AG04450 (cell line): ENCODE data around the gene MED12L. TPM values are rescaled to one million over a fixed set of nuclear protein-coding genes. Genes with fewer than 3 reads are reported as not detected.

ENCODE experiments used
- CTCF ChIA-PET: fragments of 300-600, 350-600 bp; formaldehyde crosslinking; extraction: SDS; loops from one replicate; lab custom pipeline; 2022; ENCODE audit warnings: antibody characterized with exemption, inconsistent platforms; lab: Charles Lee
- POLR2A ChIA-PET: fragments of 350-600 bp; formaldehyde crosslinking; extraction: SDS; loops from one replicate; lab custom pipeline; 2021; ENCODE audit warnings: antibody characterized with exemption, inconsistent platforms; lab: Yijun Ruan, JAX
- DNase-seq: peaks from one replicate; pipeline ENCODE4 v3.0.0-alpha.2; 2011; ENCODE audit warnings: low read depth, low spot score
- H3K27ac ChIP-seq: one replicate; pipeline ENCODE4 v1.5.1; 2012; ENCODE audit warnings: low read depth, low read length, control low read depth
- H3K27me3 ChIP-seq: one replicate; pipeline ENCODE4 v1.6.0; 2012; ENCODE audit warnings: low read length; ENCODE audit not compliant: control insufficient read depth, insufficient read depth
- H3K4me3 ChIP-seq: 2 replicates; pipeline ENCODE4 v1.5.1; 2011; ENCODE audit warnings: mild to moderate bottlenecking, low read depth, low read length, control low read depth
- H3K9me3 ChIP-seq: 2 replicates; pipeline ENCODE4 v1.5.1; 2012; ENCODE audit warnings: low read length; ENCODE audit not compliant: control insufficient read depth, insufficient read depth
- polyA plus RNA-seq: library from polyadenylated mRNA; depleted of rRNA; stranded (reverse); fragments of >200 nt; gene quantifications from 2 replicates; pipeline ENCODE4 v1.2.3, GENCODE V29; 2011
- TF ChIP-seq, protein P1 (sequence below): IDR thresholded peaks from 2 replicates; pipeline ENCODE4 v1.5.1; 2011; ENCODE audit warnings: low read depth, low read length, control low read depth, inconsistent platforms

MED12L gene
- polyA plus RNA-seq, 1 experiment: 0.26 TPM

DNA sequence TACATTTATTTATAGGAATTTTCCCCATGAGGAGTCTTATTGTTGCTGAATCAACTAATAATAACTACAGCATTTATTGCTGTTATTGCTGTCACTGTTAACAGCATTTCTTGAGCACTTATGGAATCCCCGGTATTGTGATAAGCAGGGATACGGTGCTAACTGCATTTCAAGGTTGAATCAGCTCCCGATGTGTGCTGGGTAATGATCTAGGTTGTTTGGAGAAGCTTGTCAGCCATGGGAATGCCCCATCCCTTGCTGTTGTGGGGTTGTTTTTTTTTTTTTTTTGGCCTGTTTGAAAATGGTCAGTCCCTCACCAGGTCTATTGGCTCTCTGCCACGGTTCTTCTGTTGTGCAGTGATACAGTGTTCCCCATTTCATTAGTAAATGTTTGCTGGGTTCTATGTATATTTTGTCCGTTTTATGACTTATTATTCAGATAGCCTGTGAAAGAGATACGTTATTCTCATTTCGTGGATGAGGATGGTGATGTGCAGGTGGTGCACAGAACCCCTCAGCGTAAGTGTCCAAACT lies 48.5 kb downstream of the MED12L start:
- peaks cover 10% of the 10 kb centered on the region for H3K27me3 ChIP-seq
- ChIA-PET POLR2A (no interaction called here), CTCF (no interaction called here)
- no peak overlapping the region for H3K4me3 ChIP-seq
- TF ChIP-seq, protein P1, sequence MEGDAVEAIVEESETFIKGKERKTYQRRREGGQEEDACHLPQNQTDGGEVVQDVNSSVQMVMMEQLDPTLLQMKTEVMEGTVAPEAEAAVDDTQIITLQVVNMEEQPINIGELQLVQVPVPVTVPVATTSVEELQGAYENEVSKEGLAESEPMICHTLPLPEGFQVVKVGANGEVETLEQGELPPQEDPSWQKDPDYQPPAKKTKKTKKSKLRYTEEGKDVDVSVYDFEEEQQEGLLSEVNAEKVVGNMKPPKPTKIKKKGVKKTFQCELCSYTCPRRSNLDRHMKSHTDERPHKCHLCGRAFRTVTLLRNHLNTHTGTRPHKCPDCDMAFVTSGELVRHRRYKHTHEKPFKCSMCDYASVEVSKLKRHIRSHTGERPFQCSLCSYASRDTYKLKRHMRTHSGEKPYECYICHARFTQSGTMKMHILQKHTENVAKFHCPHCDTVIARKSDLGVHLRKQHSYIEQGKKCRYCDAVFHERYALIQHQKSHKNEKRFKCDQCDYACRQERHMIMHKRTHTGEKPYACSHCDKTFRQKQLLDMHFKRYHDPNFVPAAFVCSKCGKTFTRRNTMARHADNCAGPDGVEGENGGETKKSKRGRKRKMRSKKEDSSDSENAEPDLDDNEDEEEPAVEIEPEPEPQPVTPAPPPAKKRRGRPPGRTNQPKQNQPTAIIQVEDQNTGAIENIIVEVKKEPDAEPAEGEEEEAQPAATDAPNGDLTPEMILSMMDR: no peak
- H3K9me3 ChIP-seq: no peaks in the 10 kb centered on the region
- DNase-seq: no peak
- no peak overlapping the region for H3K27ac ChIP-seq

DNA sequence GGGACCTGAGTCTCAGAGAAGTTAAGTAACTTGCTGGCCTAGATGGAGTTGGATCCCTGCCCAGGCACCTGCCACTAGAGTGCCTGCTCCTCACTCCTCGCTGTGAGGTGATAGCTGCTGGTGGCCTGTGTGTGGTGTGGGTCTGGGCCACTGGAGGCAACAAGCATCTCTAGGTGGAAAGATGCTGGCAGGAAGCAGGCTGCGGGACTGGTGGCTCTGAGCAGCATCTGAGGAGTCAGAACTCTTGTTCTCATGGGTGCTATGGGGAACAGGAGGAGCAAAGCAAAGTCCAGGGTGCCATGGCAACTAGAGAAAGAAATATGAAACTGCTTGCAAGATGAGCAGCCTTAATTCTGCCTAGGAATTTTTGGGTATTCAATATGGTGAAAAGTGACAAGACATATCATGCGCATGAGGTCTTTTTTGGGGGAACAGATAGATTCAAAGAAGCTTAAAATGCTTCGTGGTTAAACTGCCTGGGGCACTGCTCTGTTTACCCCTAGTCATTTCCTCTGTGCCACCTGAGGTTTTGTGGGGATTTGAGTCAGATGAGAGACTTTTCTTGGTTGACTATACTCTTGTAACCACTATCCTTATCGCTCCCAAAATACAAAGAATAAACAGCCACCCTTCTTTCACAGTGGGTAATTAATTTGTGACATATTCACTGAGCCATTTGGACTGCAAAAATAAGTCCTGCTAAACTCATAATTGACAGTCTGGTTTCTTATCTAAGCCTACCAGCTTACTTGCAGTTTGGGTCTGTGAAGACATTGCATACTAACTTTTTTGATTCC lies 50.3 kb downstream of the MED12L start:
- DNase-seq: no peak
- H3K27ac ChIP-seq: no peak overlapping the region
- CTCF ChIA-PET: no interaction called here
- H3K9me3 ChIP-seq: no peaks in the 10 kb centered on the region
- TF ChIP-seq, protein P1: no peak
- peaks cover 10% of the 10 kb centered on the region for H3K27me3 ChIP-seq
- POLR2A ChIA-PET: no interaction called here
- H3K4me3 ChIP-seq: no peak overlapping the region

DNA sequence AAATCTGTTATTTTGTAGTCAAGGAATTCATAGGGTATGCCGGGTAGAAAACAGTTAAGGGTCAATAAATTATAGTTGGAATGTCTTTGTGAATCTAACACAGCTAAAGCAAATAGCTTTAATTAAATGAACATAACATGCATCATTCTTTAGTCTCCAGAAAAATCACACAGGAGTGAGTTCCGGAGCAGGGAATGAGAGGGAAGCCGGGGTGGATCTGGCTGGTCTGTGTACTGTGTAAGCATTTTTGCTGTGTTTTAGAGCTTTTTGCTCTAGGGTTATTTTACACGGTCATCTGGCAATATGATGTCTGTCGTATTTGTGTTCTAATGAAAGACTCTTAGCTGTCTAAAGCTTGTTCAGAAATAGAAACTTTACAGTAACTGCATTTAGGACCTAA lies 57.5 kb downstream of the MED12L start:
- ChIA-PET POLR2A (interaction anchor here (1.6 kb wide), 1 partner anchor 380 kb away, joined by 4 read pairs; the partner anchor contains the start of gene SIAH2), CTCF (interaction anchor here (0.6 to 3.4 kb wide), 7 partner anchors 13 to 1126 kb away, joined by 3 to 38 read pairs (median 5); no protein-coding TSS in a partner anchor)

DNA sequence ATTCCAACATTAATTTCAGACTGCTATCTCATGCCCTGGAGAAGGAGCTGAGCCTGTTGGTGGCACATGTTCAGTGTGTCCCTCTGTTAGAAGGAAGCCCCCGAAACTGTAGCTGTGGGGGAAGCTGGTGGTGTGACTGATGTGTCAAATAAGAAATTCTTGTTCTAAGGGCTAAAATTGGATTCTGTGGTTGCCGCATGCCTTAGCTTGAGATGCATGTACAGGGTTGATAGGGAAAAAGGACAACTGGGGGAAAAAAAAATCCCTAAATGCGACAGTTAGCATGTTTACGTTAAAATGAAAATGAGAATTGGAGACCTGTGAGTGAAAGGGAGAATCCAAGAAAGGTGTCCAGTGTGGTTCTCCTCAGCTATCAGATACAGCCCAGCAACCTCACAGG lies 58.6 kb downstream of the MED12L start:
- Histone ChIP-seq H3K9me3 (no peaks in the 10 kb centered on the region), H3K4me3 (no peak overlapping the region), H3K27ac (no peak overlapping the region), H3K27me3 (peaks cover 5% of the 10 kb centered on the region)
- CTCF ChIA-PET: interaction anchor here (0.5 to 3.4 kb wide), 3 partner anchors 12 to 136 kb away, joined by 3 to 38 read pairs (median 7); no protein-coding TSS in a partner anchor
- TF ChIP-seq, protein P1: no peak
- no peak for DNase-seq
- POLR2A ChIA-PET: no interaction called here

More for the DNA sequence above, 57.5 kb downstream of the MED12L start:
- no peak overlapping the region for H3K4me3 ChIP-seq
- peaks cover 5% of the 10 kb centered on the region for H3K27me3 ChIP-seq
- no peaks in the 10 kb centered on the region for H3K9me3 ChIP-seq
- no peak for DNase-seq
- H3K27ac ChIP-seq: no peak overlapping the region
- TF ChIP-seq, protein P1: no peak

DNA sequence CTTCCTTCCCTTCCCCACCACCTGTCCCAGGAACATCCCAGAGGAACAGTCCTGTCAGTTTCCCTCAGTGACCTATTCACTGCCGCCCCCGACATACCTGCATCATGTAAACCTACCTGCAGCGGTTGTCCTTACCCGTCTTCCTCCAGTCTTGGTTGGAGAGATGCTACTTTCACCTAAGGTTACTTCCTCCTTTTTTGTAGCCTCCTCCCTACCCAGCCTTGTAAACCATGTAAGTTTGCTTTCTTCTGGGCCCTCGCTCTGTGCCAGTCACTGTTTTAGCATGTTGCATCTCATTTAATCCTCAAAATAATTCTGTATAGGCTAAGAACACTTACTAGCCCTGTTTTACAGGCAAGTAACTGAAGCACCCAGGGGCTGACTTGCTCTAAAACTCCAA lies 59.3 kb downstream of the MED12L start:
- Histone ChIP-seq H3K4me3 (no peak overlapping the region), H3K9me3 (no peaks in the 10 kb centered on the region), H3K27me3 (peaks cover 5% of the 10 kb centered on the region), H3K27ac (no peak overlapping the region)
- DNase-seq: no peak
- ChIA-PET POLR2A (no interaction called here), CTCF (interaction anchor here (0.8 to 4.6 kb wide), 8 partner anchors 52 to 426 kb away, joined by 3 to 74 read pairs (median 6); no protein-coding TSS in a partner anchor)
- TF ChIP-seq, protein P1: no peak
